ENCODE results near the gene TPRG1.

The TPRG1 gene

GRCh38 chr3:189222927-189223636 lies 51.3 kb downstream of the TPRG1 start:
- TF ChIP-seq CTCF (IDR thresholded peaks at IDR 0.05; ENCODE audit: low read depth, low read length, missing control alignments), result no peak
- no peak overlapping the region for H3K4me3 ChIP-seq (ENCODE audit: low read depth, low read length)
- DNase-seq (ENCODE audit: low read depth), result no peak

GRCh38 chr3:189225431-189225830 lies 53.7 kb downstream of the TPRG1 start:
- TF ChIP-seq CTCF (IDR thresholded peaks at IDR 0.05; ENCODE audit: low read depth, low read length, missing control alignments), result no peak
- no peak for DNase-seq (ENCODE audit: low read depth)
- no peak overlapping the region for H3K4me3 ChIP-seq (ENCODE audit: low read depth, low read length)

- no peak for DNase-seq (ENCODE audit: low read depth)
- no peak for TF ChIP-seq CTCF (IDR thresholded peaks at IDR 0.05; ENCODE audit: low read depth, low read length, missing control alignments)
- no peak overlapping the region for H3K4me3 ChIP-seq (ENCODE audit: low read depth, low read length)
Measured at GRCh38 chr3:189227249-189227648, 55.5 kb downstream of the TPRG1 start.

GRCh38 chr3:189229196-189229828 lies 57.5 kb downstream of the TPRG1 start:
- H3K4me3 ChIP-seq (ENCODE audit: low read depth, low read length), result no peak overlapping the region
- TF ChIP-seq CTCF (IDR thresholded peaks at IDR 0.05; ENCODE audit: low read depth, low read length, missing control alignments), result no peak
- DNase-seq (ENCODE audit: low read depth), result no peak

GRCh38 chr3:189232790-189233189 lies 61.0 kb downstream of the TPRG1 start:
- H3K4me3 ChIP-seq (ENCODE audit: low read depth, low read length), result no peak overlapping the region
- no peak for TF ChIP-seq CTCF (IDR thresholded peaks at IDR 0.05; ENCODE audit: low read depth, low read length, missing control alignments)
- no peak for DNase-seq (ENCODE audit: low read depth)

- DNase-seq (ENCODE audit: low read depth), result no peak
- TF ChIP-seq CTCF (IDR thresholded peaks at IDR 0.05; ENCODE audit: low read depth, low read length, missing control alignments), result peak; percentile 51
- no peak overlapping the region for H3K4me3 ChIP-seq (ENCODE audit: low read depth, low read length)
Measured at GRCh38 chr3:189233225-189233858, 61.6 kb downstream of the TPRG1 start.
